Right kidney (tissue), 9 donors: ENCODE measurements around the gene BTBD10.

Experiments used
- DNase-seq: peaks from one replicate; pipeline ENCODE4 v3.0.0-alpha.2; 2016
- long read RNA-seq, 8 donors: transcript quantifications; one replicate each; lab custom pipeline, GENCODE V29; 2026

The BTBD10 gene
- long read RNA-seq, donor 1, transcript BTBD10-201 (9 exons, 2,504 nt): major isoform, 5 of 8 reads
- long read RNA-seq, donor 1, partial matches to known transcripts: 0 of 8 reads
- long read RNA-seq, donor 1, other reads (novel, unspliced or antisense): 0 of 8 reads
- long read RNA-seq, donor 2, transcript BTBD10-208 (8 exons, 1,662 nt): minor isoform, 6 of 15 reads
- long read RNA-seq, donor 2, transcript BTBD10-201 (9 exons, 2,504 nt): major isoform, 9 of 15 reads
- long read RNA-seq, donor 2, partial matches to known transcripts: 0 of 15 reads
- long read RNA-seq, donor 2, other reads (novel, unspliced or antisense): 0 of 15 reads
- long read RNA-seq, donor 3, transcript BTBD10-201 (9 exons, 2,504 nt): major isoform, 5 of 9 reads
- long read RNA-seq, donor 3, partial matches to known transcripts: 0 of 9 reads
- long read RNA-seq, donor 3, other reads (novel, unspliced or antisense): 0 of 9 reads
- long read RNA-seq, donor 4, partial matches to known transcripts: 0 of 2 reads
- long read RNA-seq, donor 4, other reads (novel, unspliced or antisense): 0 of 2 reads
- long read RNA-seq, donor 5, transcript BTBD10-201 (9 exons, 2,504 nt): major isoform, 7 of 10 reads
- long read RNA-seq, donor 5, partial matches to known transcripts: 0 of 10 reads
- long read RNA-seq, donor 5, other reads (novel, unspliced or antisense): 0 of 10 reads
- long read RNA-seq, donor 6, partial matches to known transcripts: 0 of 3 reads
- long read RNA-seq, donor 6, other reads (novel, unspliced or antisense): 0 of 3 reads
- long read RNA-seq, donor 7, transcript BTBD10-201 (9 exons, 2,504 nt): major isoform, 5 of 10 reads
- long read RNA-seq, donor 7, partial matches to known transcripts: 0 of 10 reads
- long read RNA-seq, donor 7, other reads (novel, unspliced or antisense): 0 of 10 reads
- long read RNA-seq, donor 8, partial matches to known transcripts: 0 of 5 reads
- long read RNA-seq, donor 8, other reads (novel, unspliced or antisense): 0 of 5 reads

GRCh38 chr11:13462901-13463778 lies at the start of gene BTBD10:
Gene BTBD10 (minus strand): TSS chr11:13463222. CDS start chr11:13445124, 18,098 bp downstream.
- DNase-seq: peak; percentile 97

GRCh38 chr11:13503393-13503792 lies 40.4 kb upstream of the BTBD10 start:
- DNase-seq: no peak

- no peak for DNase-seq
These were observed 39.5 kb upstream of the BTBD10 start for GRCh38 chr11:13502492-13502891.

- no peak for DNase-seq
These were observed 32.9 kb upstream of the BTBD10 start, which contains the start of gene PTH for GRCh38 chr11:13495929-13496328. Gene PTH (minus strand): TSS chr11:13495997. CDS start chr11:13492855, 3,142 bp downstream.

- DNase-seq: no peak
These were observed 31.0 kb upstream of the BTBD10 start for GRCh38 chr11:13494051-13494450.

- no peak for DNase-seq
These were observed 24.6 kb upstream of the BTBD10 start for GRCh38 chr11:13487661-13488030.

GRCh38 chr11:13486926-13487660 lies 24.1 kb upstream of the BTBD10 start:
- DNase-seq: peak; percentile 16

- no peak for DNase-seq
These were observed 17.2 kb upstream of the BTBD10 start for GRCh38 chr11:13480198-13480597.

GRCh38 chr11:13479688-13480087 lies 16.7 kb upstream of the BTBD10 start:
- DNase-seq: no peak

GRCh38 chr11:13475091-13475490 lies 12.1 kb upstream of the BTBD10 start:
- no peak for DNase-seq

- DNase-seq: no peak
These were observed 10.1 kb upstream of the BTBD10 start for GRCh38 chr11:13473013-13473722.

- DNase-seq: no peak
These were observed 5.7 kb upstream of the BTBD10 start for GRCh38 chr11:13468750-13469149.

- peak; percentile 8 for DNase-seq
These were observed 2.9 kb upstream of the BTBD10 start for GRCh38 chr11:13465909-13466371.

- DNase-seq: no peak
These were observed 813 bp upstream of the BTBD10 start for GRCh38 chr11:13463779-13464290.

- DNase-seq: no peak
These were observed 616 bp downstream of the BTBD10 start for GRCh38 chr11:13462311-13462900.

GRCh38 chr11:13461291-13461690 lies 1.7 kb downstream of the BTBD10 start:
- no peak for DNase-seq

GRCh38 chr11:13450832-13451397 lies 12.1 kb downstream of the BTBD10 start:
- DNase-seq: no peak

- no peak for DNase-seq
These were observed 13.5 kb downstream of the BTBD10 start for GRCh38 chr11:13449522-13449921.

- no peak for DNase-seq
These were observed 14.1 kb downstream of the BTBD10 start for GRCh38 chr11:13448876-13449275.
